Measurements from ENCODE around the gene NHERF2.
"Not testable (repeated sequence)": the region's sequence is repeated elsewhere in the genome, so short reads cannot be mapped to it uniquely, and the experiment has no call there.

NHERF2 gene

GRCh38 chr16:2028146-2028545 lies 1.4 kb downstream of the NHERF2 start:
- DNase-seq (ENCODE audit: low read depth in 2 of 2) = no peak

GRCh38 chr16:2028620-2029220 lies 2.0 kb downstream of the NHERF2 start:
- DNase-seq (ENCODE audit: low read depth in 2 of 2) = no peak

- DNase-seq (ENCODE audit: low read depth in 2 of 2) = no peak
Observed at GRCh38 chr16:2029350-2029749, 2.6 kb downstream of the NHERF2 start.

- DNase-seq (ENCODE audit: low read depth in 2 of 2) = no peak
Observed at GRCh38 chr16:2030036-2030435, 3.3 kb downstream of the NHERF2 start.

DNA sequence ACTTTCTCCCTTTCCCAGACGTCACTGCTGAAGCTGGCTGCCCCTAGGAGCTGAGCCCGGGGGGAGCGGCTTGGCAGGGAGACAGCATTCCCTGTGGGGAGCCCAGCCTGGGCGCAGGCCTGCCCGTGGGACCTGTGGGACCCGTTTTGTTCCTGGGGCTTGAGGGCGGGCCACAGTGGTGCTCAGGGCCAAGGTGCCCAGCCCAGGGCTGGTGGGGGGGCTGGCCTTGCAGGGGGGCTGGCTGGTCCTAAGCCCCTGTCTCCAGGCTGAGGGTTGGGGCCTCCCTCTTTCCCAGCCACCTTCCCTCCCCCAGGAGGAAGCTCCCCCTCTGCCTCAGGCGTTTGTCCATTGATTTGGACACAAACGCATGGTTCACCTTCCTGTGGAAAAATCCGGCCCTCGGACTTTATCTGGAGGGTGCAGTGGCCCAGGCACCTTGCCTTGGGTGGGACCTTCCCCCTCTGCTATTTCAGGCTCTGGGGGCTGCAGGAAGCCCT lies 4.4 kb downstream of the NHERF2 start:
- no peak for DNase-seq (ENCODE audit: low read depth in 2 of 2)

- DNase-seq (ENCODE audit: low read depth in 2 of 2) = no peak
Observed at GRCh38 chr16:2032285-2033056, 5.8 kb downstream of the NHERF2 start.

- DNase-seq (ENCODE audit: low read depth in 2 of 2) = no peak
Observed at GRCh38 chr16:2033057-2033908, 6.6 kb downstream of the NHERF2 start.

- DNase-seq (ENCODE audit: low read depth in 2 of 2) = not testable (repeated sequence)
Observed at GRCh38 chr16:2033909-2034695, 7.4 kb downstream of the NHERF2 start.

DNA sequence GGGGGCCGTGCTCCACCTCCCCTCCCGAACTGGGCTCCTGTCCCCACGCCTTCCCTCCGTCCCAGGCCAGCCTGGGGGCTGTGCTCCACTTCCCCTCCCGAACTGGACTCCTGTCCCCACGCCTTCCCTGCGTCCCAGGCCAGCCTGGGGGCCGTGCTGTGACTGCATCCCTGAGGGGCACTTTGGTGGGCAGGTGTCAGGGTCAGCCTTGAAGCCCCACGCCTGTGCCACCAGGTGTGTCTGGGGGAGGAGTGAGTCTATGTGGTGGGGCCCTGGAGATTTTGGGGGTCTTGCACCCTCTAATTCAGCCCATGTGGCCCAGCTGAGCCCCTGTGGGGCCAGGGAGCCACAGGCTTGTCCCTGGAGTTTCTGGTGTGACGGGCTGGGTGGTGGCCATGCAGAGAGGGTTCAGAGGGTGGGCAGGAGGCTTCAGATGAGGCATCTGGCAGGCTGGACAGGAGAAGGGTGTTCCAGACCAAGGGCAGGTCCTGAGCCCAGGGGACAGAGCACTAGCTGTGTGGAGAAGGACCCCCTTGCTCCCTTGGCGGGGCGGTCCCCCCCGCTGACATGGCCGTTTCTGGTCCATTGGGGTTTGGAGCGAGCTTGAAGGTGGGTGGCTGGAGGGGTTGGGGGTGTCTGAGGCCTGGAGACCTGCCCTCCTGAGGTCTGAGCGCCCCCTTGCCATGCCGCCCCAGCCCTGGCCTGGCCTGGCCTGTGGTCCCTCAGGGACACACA lies 8.2 kb downstream of the NHERF2 start:
- DNase-seq (ENCODE audit: low read depth in 2 of 2) = no peak

DNA sequence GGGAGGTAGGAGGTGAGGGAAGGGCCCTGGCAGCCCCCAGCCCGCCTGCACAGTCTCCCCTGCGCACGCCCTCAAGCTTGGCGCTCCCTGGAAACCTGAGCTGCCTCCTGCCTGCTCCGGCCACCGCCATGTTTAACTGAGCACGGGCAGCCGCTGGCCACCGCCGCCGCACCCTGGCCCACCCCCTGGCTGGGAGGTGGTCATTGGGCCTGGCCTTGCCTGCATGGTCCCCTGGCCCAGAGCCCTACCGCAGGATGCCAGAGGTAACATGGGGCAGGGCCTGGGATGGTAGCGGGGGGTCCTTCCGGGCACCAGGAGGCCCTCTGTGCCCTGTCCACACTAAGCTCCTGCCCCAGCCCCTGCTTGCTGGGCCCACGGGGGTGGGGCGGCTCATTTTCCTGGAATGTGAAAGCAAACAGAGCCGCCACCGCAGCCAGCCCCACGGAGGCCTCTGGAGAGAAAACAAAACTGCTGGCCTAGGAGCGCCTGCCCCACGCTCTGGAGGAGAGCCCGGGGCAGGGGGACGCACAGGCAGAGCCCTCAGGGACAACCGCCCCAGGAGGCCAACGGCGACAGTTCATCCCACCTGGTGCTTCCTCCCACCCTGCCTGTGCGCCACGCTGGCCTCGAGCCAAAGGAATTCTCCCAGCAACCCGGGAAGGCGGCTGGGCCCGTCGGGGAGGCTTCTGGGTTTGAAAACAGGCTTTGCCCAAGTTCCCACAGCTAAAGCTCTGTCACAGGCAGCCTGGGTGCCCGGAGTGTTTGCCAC lies 8.9 kb downstream of the NHERF2 start:
- no peak for DNase-seq (ENCODE audit: low read depth in 2 of 2)

GRCh38 chr16:2036200-2036966 lies 9.7 kb downstream of the NHERF2 start:
- DNase-seq (ENCODE audit: low read depth in 2 of 2) = no peak

- DNase-seq (ENCODE audit: low read depth in 2 of 2) = no peak
Observed at GRCh38 chr16:2037115-2037514, 10.4 kb downstream of the NHERF2 start.

DNA sequence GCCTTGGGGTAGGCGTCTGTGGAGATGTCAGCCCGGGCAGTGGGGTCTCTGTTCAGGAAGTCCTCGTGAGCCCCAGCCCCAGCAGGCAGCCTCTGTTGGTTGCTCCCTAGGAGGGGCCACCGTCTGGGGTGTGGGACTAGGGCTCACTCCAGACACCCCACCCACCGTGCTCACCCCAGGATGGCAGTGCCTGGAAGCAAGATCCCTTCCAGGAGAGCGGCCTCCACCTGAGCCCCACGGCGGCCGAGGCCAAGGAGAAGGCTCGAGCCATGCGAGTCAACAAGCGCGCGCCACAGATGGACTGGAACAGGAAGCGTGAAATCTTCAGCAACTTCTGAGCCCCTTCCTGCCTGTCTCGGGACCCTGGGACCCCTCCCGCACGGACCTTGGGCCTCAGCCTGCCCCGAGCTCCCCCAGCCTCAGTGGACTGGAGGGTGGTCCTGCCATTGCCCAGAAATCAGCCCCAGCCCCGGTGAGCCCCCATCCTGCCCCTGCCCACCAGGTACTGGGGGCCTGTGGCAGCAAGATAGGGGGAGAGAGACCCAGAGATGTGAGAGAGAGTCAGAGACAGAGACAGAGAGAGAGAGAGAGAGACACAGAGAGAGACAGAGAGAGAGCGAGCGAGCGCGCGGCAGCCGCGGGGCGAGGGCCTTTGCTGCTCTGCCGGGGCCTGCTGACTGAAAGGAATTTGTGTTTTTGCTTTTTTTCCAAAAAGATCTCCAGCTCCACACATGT lies 11.1 kb downstream of the NHERF2 start:
- DNase-seq (ENCODE audit: low read depth in 2 of 2) = no peak

GRCh38 chr16:2038382-2039231 lies 11.9 kb downstream of the NHERF2 start:
- no peak for DNase-seq (ENCODE audit: low read depth in 2 of 2)

- no peak for DNase-seq (ENCODE audit: low read depth in 2 of 2)
Observed at GRCh38 chr16:2039274-2040031, 12.8 kb downstream of the NHERF2 start.

GRCh38 chr16:2040041-2040786 lies 13.5 kb downstream of the NHERF2 start:
- no peak for DNase-seq (ENCODE audit: low read depth in 2 of 2)

All from stimulated activated CD4-positive, alpha-beta T cell treated with anti-CD3 and anti-CD28 coated beads, Interleukin-4, amount 100 ng/mL, for 48 hours (primary cell).